ENCODE data around the gene POLE2.
A peak's percentile ranks its signal among the peaks of the same experiment; 100 is the strongest.
"Not testable (repeated sequence)": the region's sequence is repeated elsewhere in the genome, so short reads cannot be mapped to it uniquely, and the experiment has no call there.

The POLE2 gene

GRCh38 chr14:49687942-49688700 lies at the start of gene POLE2:
Gene POLE2 (minus strand): TSS chr14:49688214. CDS start chr14:49688203, 11 bp downstream.
- DNase-seq: peak; percentile 82

- not testable (repeated sequence) for DNase-seq
These were observed 47.7 kb upstream of the POLE2 start for GRCh38 chr14:49735669-49736068.

GRCh38 chr14:49733836-49734235 lies 45.8 kb upstream of the POLE2 start:
- no peak for DNase-seq

- DNase-seq: no peak
These were observed 44.9 kb upstream of the POLE2 start for GRCh38 chr14:49732896-49733295.

GRCh38 chr14:49727171-49727570 lies 39.2 kb upstream of the POLE2 start:
- no peak for DNase-seq

- not testable (repeated sequence) for DNase-seq
These were observed 33.9 kb upstream of the POLE2 start for GRCh38 chr14:49721733-49722435.

GRCh38 chr14:49720744-49721143 lies 32.7 kb upstream of the POLE2 start:
- no peak for DNase-seq

GRCh38 chr14:49710993-49711392 lies 23.0 kb upstream of the POLE2 start:
- DNase-seq: not testable (repeated sequence)

- DNase-seq: not testable (repeated sequence)
These were observed 16.5 kb upstream of the POLE2 start for GRCh38 chr14:49704471-49704870.

GRCh38 chr14:49703965-49704364 lies 16.0 kb upstream of the POLE2 start:
- DNase-seq: no peak

- no peak for DNase-seq
These were observed 14.7 kb upstream of the POLE2 start for GRCh38 chr14:49702725-49703124.

GRCh38 chr14:49693735-49694124 lies 5.7 kb upstream of the POLE2 start:
- DNase-seq: not testable (repeated sequence)

- peak; percentile 81 for DNase-seq
These were observed 5.1 kb upstream of the POLE2 start, which contains the start of gene KLHDC1 for GRCh38 chr14:49692811-49693734. Gene KLHDC1 (plus strand): TSS chr14:49693120. CDS start chr14:49693195, 75 bp downstream.

- no peak for DNase-seq
These were observed 4.3 kb upstream of the POLE2 start for GRCh38 chr14:49692193-49692757.

GRCh38 chr14:49691031-49691430 lies 3.0 kb upstream of the POLE2 start:
- no peak for DNase-seq

- DNase-seq: no peak
These were observed 652 bp upstream of the POLE2 start for GRCh38 chr14:49688701-49689030.

- DNase-seq: no peak
These were observed 1.6 kb downstream of the POLE2 start for GRCh38 chr14:49686425-49686824.

- no peak for DNase-seq
These were observed 8.7 kb downstream of the POLE2 start for GRCh38 chr14:49679271-49679670.

- no peak for DNase-seq
These were observed 10.4 kb downstream of the POLE2 start for GRCh38 chr14:49677643-49678042.

- no peak for DNase-seq
These were observed 14.4 kb downstream of the POLE2 start for GRCh38 chr14:49673586-49673985.

GRCh38 chr14:49670475-49670874 lies 17.5 kb downstream of the POLE2 start:
- DNase-seq: no peak

- DNase-seq: no peak
These were observed 28.2 kb downstream of the POLE2 start for GRCh38 chr14:49659526-49660455.

Measured in fibroblast of skin of right biceps (primary cell).